Measurements from ENCODE around the gene PLCG2.

DNA sequence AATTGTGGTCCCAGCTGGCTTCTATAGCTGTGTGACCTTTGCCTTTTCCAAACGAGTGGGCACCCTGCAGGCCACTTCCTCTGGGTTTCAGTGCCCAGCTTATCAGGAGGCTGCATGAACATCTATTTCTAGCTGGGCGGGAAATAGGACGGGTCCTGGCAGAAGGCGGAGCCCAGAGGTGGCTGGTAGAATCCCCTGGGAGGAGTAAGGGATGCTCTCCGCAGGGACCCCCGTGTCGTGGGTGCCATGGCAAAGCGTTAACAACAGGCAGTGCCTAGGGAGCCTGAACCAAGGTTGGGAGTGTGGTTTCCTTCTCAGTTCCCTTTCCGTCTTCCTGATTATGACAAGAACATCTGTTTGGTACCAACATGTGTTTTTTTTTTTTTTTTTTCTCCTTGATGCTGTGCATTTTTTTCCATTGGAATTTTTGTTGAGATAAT lies 58.2 kb downstream of the PLCG2 start:
- no peak for TF ChIP-seq CTCF (conservative IDR thresholded peaks at IDR 0.05; ENCODE audit: low read depth, low read length)
- TF ChIP-seq EZH2 (IDR thresholded peaks at IDR 0.05; ENCODE audit: low read length, unreplicated experiment): no peak
- no peak for TF ChIP-seq EZH2phosphoT487 (IDR thresholded peaks at IDR 0.05; ENCODE audit: borderline replicate concordance, low read length)
